Endothelial cell of umbilical vein (primary cell): ENCODE measurements around the gene EXOC3L1. TPM values are rescaled to one million over a fixed set of nuclear protein-coding genes. Genes with fewer than 3 reads are reported as not detected.

Experiments used
- BruUV-seq: library from RNA; stranded (reverse); fragments of 400-500 nt; replicated peaks from 2 replicates; lab custom pipeline; 2021; lab: Mats Ljungman, UMichigan
- CTCF ChIA-PET: fragments of 300-600, 350-600 bp; sonication (Branson Sonifier 250); formaldehyde crosslinking; loops from one replicate; lab custom pipeline; 2021; ENCODE audit warnings: antibody characterized with exemption, inconsistent platforms; lab: Charles Lee
- POLR2A ChIA-PET: fragments of 300-600, 350-600 bp; sonication (Branson Sonifier 250); formaldehyde crosslinking; loops from one replicate; lab custom pipeline; 2021; ENCODE audit warnings: antibody characterized with exemption, inconsistent platforms; lab: Charles Lee
- DNase-seq: peaks from one replicate; pipeline ENCODE4 v3.0.0-alpha.2; 2011; ENCODE audit warnings: low read depth, low spot score
- FAIRE-seq: peaks from 2 replicates; lab custom pipeline; 2011; peaks lifted over from hg19 to GRCh38; lab: Jason Lieb, UNC
- H2AFZ ChIP-seq: 2 replicates; pipeline ENCODE4 v1.6.0; 2012; ENCODE audit warnings: low read depth, low read length, control low read depth, inconsistent platforms
- H3K27ac ChIP-seq: 2 replicates; pipeline ENCODE4 v1.5.1; 2011; ENCODE audit warnings: low read depth, mild to moderate bottlenecking, control low read depth, low read length, moderate library complexity; ENCODE audit not compliant: insufficient read depth
- H3K27me3 ChIP-seq, 2 experiments: 2 replicates each; pipeline versions ENCODE4 v1.6.0 to v1.6.1; 2011; ENCODE audit warnings: low read length in 2 of 2, mixed read lengths in 1 of 2; ENCODE audit not compliant: control insufficient read depth in 2 of 2, insufficient read depth in 2 of 2
- H3K36me3 ChIP-seq, 2 experiments: 2 replicates in 1 of 2; 3 replicates in 1 of 2; pipeline ENCODE4 v1.5.1; 2011; ENCODE audit warnings: low read length in 2 of 2, mild to moderate bottlenecking in 1 of 2, moderate library complexity in 1 of 2; ENCODE audit not compliant: control insufficient read depth in 2 of 2, insufficient read depth in 2 of 2; ENCODE audit errors: extremely low read depth in 1 of 2
- H3K4me1 ChIP-seq: 3 replicates; pipeline ENCODE4 v1.5.1; 2011; ENCODE audit warnings: mild to moderate bottlenecking, low read length; ENCODE audit not compliant: control insufficient read depth, insufficient read depth; ENCODE audit errors: extremely low read depth
- H3K4me2 ChIP-seq: 2 replicates; pipeline ENCODE4 v1.6.1; 2011; ENCODE audit warnings: low read length, control low read depth, mixed read lengths; ENCODE audit not compliant: insufficient read depth
- H3K4me3 ChIP-seq, 3 experiments: fragments of 200-600 bp in 1 of 3; sonication (generic), shearing (Covaris generic) in 1 of 3; replicated peaks in 1 of 3; 2 replicates each; pipeline ENCODE4 v1.5.1; 2011 to 2016; ENCODE audit warnings: control low read depth in 3 of 3, low read length in 3 of 3, mild to moderate bottlenecking in 2 of 3, inconsistent platforms in 1 of 3, low read depth in 1 of 3, moderate library complexity in 1 of 3; ENCODE audit not compliant: insufficient read depth in 1 of 3
- H3K79me2 ChIP-seq: 2 replicates; pipeline ENCODE4 v1.6.0; 2012; ENCODE audit warnings: low read length, inconsistent platforms; ENCODE audit not compliant: control insufficient read depth, insufficient read depth
- H3K9ac ChIP-seq: replicated peaks from 2 replicates; pipeline ENCODE3; 2011; ENCODE audit warnings: low read length, control low read depth; ENCODE audit not compliant: insufficient read depth; ENCODE audit errors: extremely low read depth
- H3K9me1 ChIP-seq: replicated peaks from 3 replicates; pipeline ENCODE4 v1.6.0; 2011; ENCODE audit warnings: mild to moderate bottlenecking, low read length; ENCODE audit not compliant: control insufficient read depth, insufficient read depth; ENCODE audit errors: extremely low read depth
- H3K9me3 ChIP-seq: replicated peaks from 2 replicates; pipeline ENCODE4 v1.5.1; 2012; ENCODE audit warnings: low read length, inconsistent platforms; ENCODE audit not compliant: control insufficient read depth, insufficient read depth
- H4K20me1 ChIP-seq: replicated peaks from 2 replicates; pipeline ENCODE3; 2011; ENCODE audit warnings: mild to moderate bottlenecking, low read length; ENCODE audit not compliant: control insufficient read depth, insufficient read depth; ENCODE audit errors: extremely low read depth
- EZH2 ChIP-seq: IDR thresholded peaks from 2 replicates; pipeline ENCODE4 v1.6.1; 2012; ENCODE audit warnings: borderline replicate concordance, low read depth, mild to moderate bottlenecking, moderate library complexity, low read length, inconsistent platforms; ENCODE audit not compliant: severe bottlenecking
- FOS ChIP-seq: IDR thresholded peaks from 2 replicates; pipeline ENCODE4 v1.6.1; 2011; ENCODE audit warnings: mild to moderate bottlenecking, low read length, moderate library complexity, borderline replicate concordance; ENCODE audit not compliant: insufficient read depth
- GATA2 ChIP-seq: IDR thresholded peaks from 2 replicates; pipeline ENCODE4 v1.7.0; 2011; ENCODE audit warnings: low read depth, mild to moderate bottlenecking, moderate library complexity, mixed read lengths, low read length; ENCODE audit not compliant: insufficient read length, insufficient read depth
- JUN ChIP-seq: IDR thresholded peaks from 2 replicates; pipeline ENCODE4 v1.6.1; 2011; ENCODE audit warnings: borderline replicate concordance, low read depth; ENCODE audit not compliant: insufficient read length, insufficient read depth
- MYC ChIP-seq: IDR thresholded peaks from one replicate; pipeline ENCODE4 v1.6.1; 2011; ENCODE audit warnings: mild to moderate bottlenecking, low read depth, low read length
- POLR2A ChIP-seq: IDR thresholded peaks from 2 replicates; pipeline ENCODE4 v1.6.1; 2012; ENCODE audit warnings: low read depth, mild to moderate bottlenecking, control low read depth, low read length
- POLR2AphosphoS5 ChIP-seq: IDR thresholded peaks from 2 replicates; pipeline ENCODE4 v1.6.1; 2012; ENCODE audit warnings: low read depth, mild to moderate bottlenecking, control low read depth, low read length, moderate library complexity; ENCODE audit not compliant: insufficient read depth
- dilution Hi-C: fragments of 300-500 bp; cut with MboI; formaldehyde crosslinking; loops from one replicate; pipeline ENCODE4 v1.15.0; 2019; ENCODE audit warnings: low sequenced_read_pairs; ENCODE audit not compliant: extremely low pct_ligation_motif_present
- intact Hi-C: fragments of 100-400 bp; cut with micrococcal nuclease; formaldehyde crosslinking; loops from one replicate; pipeline ENCODE4 v1.10.0; 2022
- polyA plus RNA-seq, 4 experiments: library from polyadenylated mRNA; depleted of rRNA in 3 of 4; stranded (reverse) in 3 of 4; unstranded in 1 of 4; fragments of >200 nt; gene quantifications; 2 replicates each; pipeline versions ENCODE4 v1.2.1 to v1.2.3, GENCODE V29; 2011 to 2012; ENCODE audit warnings: missing spikeins in 1 of 4
- total RNA-seq: library from RNA; stranded (reverse); gene quantifications from 2 replicates; pipeline ENCODE4 v1.2.3, GENCODE V29; 2021
- TF ChIP-seq, protein P1 (sequence below), 2 donors: IDR thresholded peaks; 1 replicate in 1 of 2; 2 replicates in 1 of 2; pipeline ENCODE4 v1.5.1; 2011; ENCODE audit warnings: low read length in 2 of 2, mild to moderate bottlenecking in 2 of 2, moderate library complexity in 2 of 2, control low read depth in 1 of 2, inconsistent platforms in 1 of 2, low read depth in 1 of 2; ENCODE audit not compliant: insufficient read depth in 1 of 2; ENCODE audit errors: extremely low read depth in 1 of 2
- TF ChIP-seq, protein P2 (sequence below): IDR thresholded peaks from 2 replicates; pipeline ENCODE4 v1.6.1; 2011; ENCODE audit not compliant: insufficient read depth, insufficient read length

EXOC3L1 gene
- total and polyA plus RNA-seq, 2 donors (not counting 3 experiments of a cell fraction or from before 2014, with no cell fraction given), result 10.8 to 11.6 TPM

DNA sequence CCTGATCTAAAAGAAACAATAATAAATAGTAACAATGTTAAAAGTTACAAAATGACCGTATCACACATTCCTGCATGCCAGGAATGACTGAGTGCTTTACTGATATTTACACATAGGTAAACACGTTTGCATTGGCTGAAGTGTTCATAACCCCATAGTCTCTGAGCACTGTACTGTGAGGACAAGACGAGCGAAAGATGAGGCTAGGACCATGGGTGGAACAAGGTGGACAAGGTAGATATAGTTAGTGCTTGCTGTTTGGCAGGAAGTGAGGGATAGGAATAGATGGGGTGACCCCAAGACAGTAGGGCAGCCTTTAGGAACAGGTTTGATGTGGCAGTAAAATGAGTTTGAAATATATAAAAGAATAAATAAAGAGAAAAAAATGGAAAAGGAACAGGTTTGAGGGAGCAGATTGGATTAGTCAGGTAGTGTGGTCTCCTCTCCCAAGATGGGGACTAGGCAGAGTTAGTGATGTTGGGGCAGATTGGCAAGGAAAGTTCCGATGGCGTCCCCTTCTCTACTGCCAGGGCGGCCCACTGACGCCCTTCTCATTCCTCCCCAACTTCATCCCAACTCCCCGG lies 1.6 kb upstream of the EXOC3L1 start:
- CTCF ChIA-PET, result no interaction called here
- no peak for FAIRE-seq
- no peak for DNase-seq
- Histone ChIP-seq H4K20me1 (no peaks in the 10 kb centered on the region), H3K27ac (no peak overlapping the region), H3K4me3 (peak overlapping the region in 2 of 3 experiments; percentile 10 to 54), H3K4me1 (peaks cover 36% of the 10 kb centered on the region), H3K9me3 (no peaks in the 10 kb centered on the region), H3K79me2 (peaks cover 43% of the 10 kb centered on the region), H3K9me1 (no peaks in the 10 kb centered on the region), H3K4me2 (peak overlapping the region; percentile 12), H2AFZ (peak overlapping the region; percentile 19), H3K9ac (no peak overlapping the region), H3K36me3 (peaks cover 9 to 21% of the 10 kb centered on the region in 2 experiments), H3K27me3 (no peaks in the 10 kb centered on the region)
- intact Hi-C loops, result loop anchor here (5.0 to 10.0 kb wide), 2 partner anchors 36 to 203 kb away; partner anchors contain the start of genes TMEM208 and TPPP3
- POLR2A ChIA-PET, result no interaction called here
- dilution Hi-C loops, result no loop called here
- no TSS peak for BruUV-seq
- TF ChIP-seq MYC (no peak), EZH2 (no peak), GATA2 (no peak), FOS (no peak), JUN (no peak), POLR2AphosphoS5 (no peak), POLR2A (no peak)
- TF ChIP-seq, protein P1, sequence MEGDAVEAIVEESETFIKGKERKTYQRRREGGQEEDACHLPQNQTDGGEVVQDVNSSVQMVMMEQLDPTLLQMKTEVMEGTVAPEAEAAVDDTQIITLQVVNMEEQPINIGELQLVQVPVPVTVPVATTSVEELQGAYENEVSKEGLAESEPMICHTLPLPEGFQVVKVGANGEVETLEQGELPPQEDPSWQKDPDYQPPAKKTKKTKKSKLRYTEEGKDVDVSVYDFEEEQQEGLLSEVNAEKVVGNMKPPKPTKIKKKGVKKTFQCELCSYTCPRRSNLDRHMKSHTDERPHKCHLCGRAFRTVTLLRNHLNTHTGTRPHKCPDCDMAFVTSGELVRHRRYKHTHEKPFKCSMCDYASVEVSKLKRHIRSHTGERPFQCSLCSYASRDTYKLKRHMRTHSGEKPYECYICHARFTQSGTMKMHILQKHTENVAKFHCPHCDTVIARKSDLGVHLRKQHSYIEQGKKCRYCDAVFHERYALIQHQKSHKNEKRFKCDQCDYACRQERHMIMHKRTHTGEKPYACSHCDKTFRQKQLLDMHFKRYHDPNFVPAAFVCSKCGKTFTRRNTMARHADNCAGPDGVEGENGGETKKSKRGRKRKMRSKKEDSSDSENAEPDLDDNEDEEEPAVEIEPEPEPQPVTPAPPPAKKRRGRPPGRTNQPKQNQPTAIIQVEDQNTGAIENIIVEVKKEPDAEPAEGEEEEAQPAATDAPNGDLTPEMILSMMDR (IDR thresholded peaks at IDR 0.05; ENCODE audit: extremely low read depth in 1 of 2, insufficient read depth in 1 of 2, low read depth in 1 of 2, low read length in 2 of 2), result no peak
- TF ChIP-seq, protein P2, sequence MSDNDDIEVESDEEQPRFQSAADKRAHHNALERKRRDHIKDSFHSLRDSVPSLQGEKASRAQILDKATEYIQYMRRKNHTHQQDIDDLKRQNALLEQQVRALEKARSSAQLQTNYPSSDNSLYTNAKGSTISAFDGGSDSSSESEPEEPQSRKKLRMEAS, result no peak
